ENCODE results near the gene SH2D7.

Gene SH2D7

DNA sequence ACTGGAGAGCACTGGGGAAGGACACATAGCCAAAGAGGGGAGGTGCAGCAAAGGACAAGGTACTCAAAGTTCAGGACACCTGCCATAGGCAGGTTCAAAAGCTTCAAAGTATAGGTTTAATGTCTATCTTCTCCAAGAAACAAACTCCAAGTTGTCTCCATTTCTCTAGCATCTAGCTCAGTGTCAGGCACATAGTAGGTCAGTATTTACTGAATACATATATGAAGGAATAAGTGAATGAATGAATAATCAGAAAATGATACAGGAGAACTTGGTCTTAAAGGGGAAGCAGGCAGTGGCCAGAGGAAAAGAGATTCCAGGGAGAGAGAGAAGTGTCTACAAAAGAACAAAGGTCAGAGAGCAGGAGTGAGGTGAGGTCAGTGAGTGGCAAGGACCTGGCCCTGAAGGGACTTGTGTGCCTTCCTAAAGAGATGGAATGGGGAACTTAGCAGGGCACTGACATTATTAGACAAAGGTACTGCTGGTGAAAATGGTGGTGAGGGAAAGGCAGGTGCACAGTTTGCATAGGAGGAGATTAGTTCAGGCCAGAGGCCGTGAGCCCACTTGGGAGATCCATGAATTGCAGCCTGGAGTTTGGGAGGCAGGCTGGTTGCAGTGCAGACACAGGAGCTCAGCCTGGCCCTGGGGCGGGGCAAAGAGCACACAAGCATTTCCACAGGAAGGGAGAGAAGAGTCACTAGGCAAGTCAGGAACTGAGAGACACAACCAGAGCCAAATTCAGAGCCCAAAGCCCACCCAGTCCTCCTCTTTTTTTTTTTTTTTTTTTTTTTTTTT is 36.2 kb upstream of the SH2D7 start:
- TF ChIP-seq, protein P1, sequence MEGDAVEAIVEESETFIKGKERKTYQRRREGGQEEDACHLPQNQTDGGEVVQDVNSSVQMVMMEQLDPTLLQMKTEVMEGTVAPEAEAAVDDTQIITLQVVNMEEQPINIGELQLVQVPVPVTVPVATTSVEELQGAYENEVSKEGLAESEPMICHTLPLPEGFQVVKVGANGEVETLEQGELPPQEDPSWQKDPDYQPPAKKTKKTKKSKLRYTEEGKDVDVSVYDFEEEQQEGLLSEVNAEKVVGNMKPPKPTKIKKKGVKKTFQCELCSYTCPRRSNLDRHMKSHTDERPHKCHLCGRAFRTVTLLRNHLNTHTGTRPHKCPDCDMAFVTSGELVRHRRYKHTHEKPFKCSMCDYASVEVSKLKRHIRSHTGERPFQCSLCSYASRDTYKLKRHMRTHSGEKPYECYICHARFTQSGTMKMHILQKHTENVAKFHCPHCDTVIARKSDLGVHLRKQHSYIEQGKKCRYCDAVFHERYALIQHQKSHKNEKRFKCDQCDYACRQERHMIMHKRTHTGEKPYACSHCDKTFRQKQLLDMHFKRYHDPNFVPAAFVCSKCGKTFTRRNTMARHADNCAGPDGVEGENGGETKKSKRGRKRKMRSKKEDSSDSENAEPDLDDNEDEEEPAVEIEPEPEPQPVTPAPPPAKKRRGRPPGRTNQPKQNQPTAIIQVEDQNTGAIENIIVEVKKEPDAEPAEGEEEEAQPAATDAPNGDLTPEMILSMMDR (IDR thresholded peaks at IDR 0.05), result no peak

- TF ChIP-seq, protein P1 (IDR thresholded peaks at IDR 0.05), result no peak
Measured at GRCh38 chr15:78056714-78057269, 35.6 kb upstream of the SH2D7 start.

- TF ChIP-seq, protein P1 (IDR thresholded peaks at IDR 0.05), result no peak
Measured at GRCh38 chr15:78057803-78058202, 34.6 kb upstream of the SH2D7 start.

GRCh38 chr15:78058401-78058935 is 33.9 kb upstream of the SH2D7 start:
- TF ChIP-seq, protein P1 (IDR thresholded peaks at IDR 0.05), result no peak

DNA sequence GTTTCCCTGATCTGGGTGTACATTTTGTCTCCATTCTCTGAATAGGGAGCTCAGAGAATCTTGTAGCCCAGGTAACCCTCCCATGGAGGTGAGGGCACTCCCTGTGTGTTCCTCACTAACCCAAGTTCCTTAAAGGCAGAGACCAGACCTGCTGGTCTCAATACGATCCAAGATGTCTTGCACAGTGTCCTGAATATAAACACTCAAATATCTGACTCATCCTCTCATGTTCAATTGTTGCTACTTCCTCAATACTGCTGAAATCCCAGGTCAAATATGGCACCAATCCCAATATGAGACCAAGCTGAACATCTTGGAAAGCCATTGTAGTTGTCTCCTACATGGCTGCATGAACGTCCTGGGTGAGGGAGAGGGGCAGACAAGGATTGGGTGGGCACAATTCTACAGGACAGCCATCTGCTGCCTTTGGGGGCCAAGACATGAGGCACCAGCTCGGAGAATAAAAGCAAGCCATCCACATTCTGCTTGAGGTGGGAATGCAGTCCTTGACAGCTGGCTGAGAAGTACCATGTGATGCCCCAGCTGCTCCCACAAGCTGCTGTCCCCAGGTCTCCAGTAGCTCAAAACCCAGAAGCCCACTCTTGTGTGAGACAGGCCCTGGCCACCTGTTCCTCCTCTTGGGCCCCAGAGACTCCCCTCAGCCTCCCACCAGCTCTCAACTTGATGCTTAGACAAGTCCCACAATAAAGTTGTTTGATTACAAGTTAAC is 33.1 kb upstream of the SH2D7 start:
- TF ChIP-seq, protein P1 (IDR thresholded peaks at IDR 0.05), result no peak

DNA sequence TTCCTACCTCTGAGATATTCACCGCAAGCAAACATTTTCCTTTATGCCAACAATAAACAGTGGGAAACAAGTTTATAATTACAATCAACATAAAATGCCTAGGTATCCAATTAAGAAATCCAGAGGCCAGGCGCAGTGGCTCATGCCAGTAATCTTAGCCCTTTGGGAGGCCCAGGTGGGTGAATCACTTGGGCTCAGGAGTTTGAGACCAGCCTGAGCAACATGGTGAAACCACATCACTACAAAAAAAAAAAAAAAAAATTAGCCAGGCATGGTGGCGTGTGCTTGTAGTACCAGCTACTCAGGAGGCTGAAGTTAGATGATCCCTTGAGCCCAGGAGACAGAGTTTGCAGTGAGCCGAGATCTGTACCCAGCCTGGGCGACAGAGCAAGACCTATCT is 32.1 kb upstream of the SH2D7 start:
- TF ChIP-seq, protein P1 (IDR thresholded peaks at IDR 0.05), result no peak

GRCh38 chr15:78061963-78062427 is 30.4 kb upstream of the SH2D7 start:
- TF ChIP-seq, protein P1 (IDR thresholded peaks at IDR 0.05), result no peak
